SK-N-SH treated with all-trans-retinoic acid at 6 μM for 48 hours (cell line): Measurements from ENCODE around the gene SIX3.

Experiments
- ESRRG ChIP-seq: fragments of 250-450 bp; sonication (Bioruptor Pico); IDR thresholded peaks from 2 replicates; pipeline ENCODE4 v1.6.1; 2021; ENCODE audit warnings: mild to moderate bottlenecking
- ISL1 ChIP-seq: fragments of 250-450 bp; sonication (Bioruptor Pico); IDR thresholded peaks from 2 replicates; pipeline ENCODE4 v2.1.2; 2022; ENCODE audit warnings: mild to moderate bottlenecking, moderate library complexity
- PATZ1 ChIP-seq: fragments of 250-450 bp; sonication (Bioruptor Pico); IDR thresholded peaks from 2 replicates; pipeline ENCODE4 v1.8.0; 2020; ENCODE audit warnings: mild to moderate bottlenecking, moderate library complexity, borderline replicate concordance
- ZFP3 ChIP-seq: fragments of 250-450 bp; sonication (Bioruptor Pico); IDR thresholded peaks from 2 replicates; pipeline ENCODE4 v1.5.0; 2020; ENCODE audit warnings: mild to moderate bottlenecking, moderate library complexity
- ZNF8 ChIP-seq: fragments of 450-650 bp; formaldehyde crosslinking; IDR thresholded peaks from 2 replicates; pipeline ENCODE4 v1.5.0; 2020; ENCODE audit warnings: mild to moderate bottlenecking, moderate library complexity

- TF ChIP-seq ZFP3 (CRISPR knock-in tag) = no peak
- no peak for TF ChIP-seq ZNF8
- no peak for TF ChIP-seq ISL1 (CRISPR knock-in tag)
- TF ChIP-seq ESRRG (CRISPR knock-in tag) = no peak
- no peak for TF ChIP-seq PATZ1
These were observed 9.1 kb downstream of the SIX3 start for GRCh38 chr2:44950646-44951045.
